ENCODE measurements around the gene GPR12. TPM values are rescaled to one million over a fixed set of nuclear protein-coding genes. Genes with fewer than 3 reads are reported as not detected.

The GPR12 gene, protein sequence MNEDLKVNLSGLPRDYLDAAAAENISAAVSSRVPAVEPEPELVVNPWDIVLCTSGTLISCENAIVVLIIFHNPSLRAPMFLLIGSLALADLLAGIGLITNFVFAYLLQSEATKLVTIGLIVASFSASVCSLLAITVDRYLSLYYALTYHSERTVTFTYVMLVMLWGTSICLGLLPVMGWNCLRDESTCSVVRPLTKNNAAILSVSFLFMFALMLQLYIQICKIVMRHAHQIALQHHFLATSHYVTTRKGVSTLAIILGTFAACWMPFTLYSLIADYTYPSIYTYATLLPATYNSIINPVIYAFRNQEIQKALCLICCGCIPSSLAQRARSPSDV
- not detected for total RNA-seq

GRCh38 chr13:26759907-26760831 lies at the start of gene GPR12:
GPR12 (minus strand) TSS chr13:26760786; CDS start chr13:26759827, 959 bp downstream.
- ChIA-PET CTCF (no interaction called here), POLR2A (no interaction called here)

GRCh38 chr13:26810095-26810494 lies 49.5 kb upstream of the GPR12 start:
- ChIA-PET CTCF (no interaction called here), POLR2A (interaction anchor here (0.5 kb wide), 1 partner anchor 188 kb away, joined by 5 read pairs; no protein-coding TSS in a partner anchor)

GRCh38 chr13:26806891-26807290 lies 46.3 kb upstream of the GPR12 start:
- ChIA-PET CTCF (no interaction called here), POLR2A (no interaction called here)

GRCh38 chr13:26787961-26788360 lies 27.4 kb upstream of the GPR12 start:
- ChIA-PET POLR2A (no interaction called here), CTCF (interaction anchor here (1.7 kb wide), 1 partner anchor 82 kb away, joined by 4 read pairs; no protein-coding TSS in a partner anchor)

DNA sequence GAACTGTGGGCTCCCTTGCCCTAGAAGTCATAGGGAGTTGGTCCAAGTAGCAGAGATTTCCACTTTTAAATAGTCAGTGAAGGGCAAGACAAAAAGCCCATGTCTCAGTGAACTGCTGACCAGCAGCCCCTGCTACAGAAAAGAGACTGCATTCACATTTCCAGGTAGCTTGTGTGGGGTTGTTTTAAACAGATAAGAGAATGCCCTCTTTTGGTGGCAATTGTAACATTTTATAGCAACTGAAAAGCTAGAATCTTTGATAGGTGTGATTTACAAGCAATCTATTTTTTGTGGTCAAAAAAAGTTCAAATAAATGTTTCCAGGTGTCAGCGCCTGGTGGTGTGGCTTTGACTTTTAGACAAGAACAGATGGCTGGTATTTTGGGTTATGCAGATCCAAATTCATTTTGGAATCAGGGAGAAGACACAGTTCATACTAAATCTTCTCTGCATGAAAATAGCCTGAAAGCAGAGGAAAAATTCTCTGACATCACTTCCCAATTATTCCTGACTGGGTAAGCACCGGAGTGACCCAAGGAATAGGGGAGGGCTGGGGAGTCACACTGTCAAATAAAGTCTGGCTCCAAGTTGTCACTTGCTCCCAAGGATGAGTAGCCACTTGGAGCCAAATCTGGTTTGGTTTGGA lies 26.2 kb upstream of the GPR12 start:
- CTCF ChIA-PET = interaction anchor here (1.7 kb wide), 1 partner anchor 81 kb away, joined by 4 read pairs; no protein-coding TSS in a partner anchor

GRCh38 chr13:26785838-26786630 lies 25.4 kb upstream of the GPR12 start:
- ChIA-PET POLR2A (no interaction called here), CTCF (interaction anchor here (1.4 kb wide), 1 partner anchor 88 kb away, joined by 3 read pairs; no protein-coding TSS in a partner anchor)

More for the DNA sequence above, 26.2 kb upstream of the GPR12 start:
- POLR2A ChIA-PET = no interaction called here

DNA sequence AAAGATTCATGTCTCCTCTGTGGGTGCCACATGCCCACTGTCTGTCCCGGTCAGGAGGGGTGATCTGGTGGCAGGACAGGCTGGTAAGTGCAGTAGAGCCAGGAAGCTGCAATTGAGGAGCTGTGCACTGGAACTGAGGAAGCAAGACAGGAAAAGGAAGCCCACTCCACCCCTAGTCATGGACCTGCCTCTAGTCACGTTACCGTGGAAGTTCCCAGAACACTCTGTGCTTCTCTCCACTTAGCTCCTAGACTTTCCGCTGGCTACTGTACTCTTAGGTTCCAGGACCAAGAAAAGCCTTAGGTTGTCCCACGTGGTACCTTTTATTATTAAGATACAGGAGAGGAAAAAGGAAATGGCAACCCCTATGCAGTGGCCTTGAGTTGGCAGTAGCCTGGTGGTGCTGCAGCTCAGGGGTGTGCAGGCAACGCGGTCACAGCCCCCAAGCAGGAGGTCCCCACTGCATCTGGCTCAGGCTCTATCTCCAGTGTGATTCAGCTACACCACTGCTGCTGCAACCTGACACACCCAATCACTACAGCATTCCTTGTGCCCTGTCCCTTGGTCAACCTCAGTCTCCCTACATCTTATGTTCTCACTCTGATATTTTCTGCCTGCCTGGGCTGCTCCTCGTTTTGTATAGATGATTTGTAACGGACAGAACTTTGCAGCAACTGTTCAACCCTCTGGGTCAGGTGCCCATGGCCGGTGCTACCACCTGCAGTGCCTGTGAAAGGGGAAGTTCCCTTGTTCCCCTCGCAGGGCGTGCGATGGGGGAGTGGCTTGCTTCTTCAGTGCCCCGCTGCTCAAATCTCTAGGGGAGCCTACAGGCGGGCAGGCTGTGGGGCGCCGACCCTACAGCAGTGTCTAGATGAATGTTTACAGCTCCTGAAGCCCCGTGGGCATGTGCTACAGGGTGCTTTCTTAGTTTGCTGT lies 24.4 kb upstream of the GPR12 start:
- ChIA-PET CTCF (interaction anchor here (1.4 kb wide), 1 partner anchor 87 kb away, joined by 3 read pairs; no protein-coding TSS in a partner anchor), POLR2A (interaction anchor here (0.6 kb wide), 1 partner anchor 423 kb away, joined by 3 read pairs; no protein-coding TSS in a partner anchor)

DNA sequence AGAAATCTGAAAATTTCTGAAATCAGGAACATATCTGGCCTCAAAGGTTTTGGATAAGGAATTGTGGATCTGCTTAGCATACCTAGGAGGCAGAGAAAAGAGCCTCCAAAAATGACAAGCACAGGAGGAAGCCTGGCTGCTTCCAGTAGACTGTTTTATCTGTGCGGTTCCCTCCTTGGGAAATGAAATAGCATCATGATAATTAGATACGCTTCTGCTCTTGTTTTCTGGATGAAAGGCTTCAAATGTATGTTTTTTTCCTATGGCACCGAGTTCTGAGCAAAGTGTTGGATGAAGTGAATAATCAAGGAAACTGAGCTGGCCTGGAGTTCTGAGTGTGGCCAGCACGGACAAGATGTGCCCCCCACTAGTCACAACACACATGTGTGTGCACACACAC lies 19.8 kb upstream of the GPR12 start:
- ChIA-PET POLR2A (no interaction called here), CTCF (no interaction called here)

GRCh38 chr13:26779321-26779720 lies 18.7 kb upstream of the GPR12 start:
- CTCF ChIA-PET = no interaction called here
- POLR2A ChIA-PET = no interaction called here

- ChIA-PET CTCF (no interaction called here), POLR2A (no interaction called here)
Measured at GRCh38 chr13:26772531-26772930, 11.9 kb upstream of the GPR12 start.

- CTCF ChIA-PET = no interaction called here
- POLR2A ChIA-PET = no interaction called here
Measured at GRCh38 chr13:26771796-26772195, 11.2 kb upstream of the GPR12 start.

DNA sequence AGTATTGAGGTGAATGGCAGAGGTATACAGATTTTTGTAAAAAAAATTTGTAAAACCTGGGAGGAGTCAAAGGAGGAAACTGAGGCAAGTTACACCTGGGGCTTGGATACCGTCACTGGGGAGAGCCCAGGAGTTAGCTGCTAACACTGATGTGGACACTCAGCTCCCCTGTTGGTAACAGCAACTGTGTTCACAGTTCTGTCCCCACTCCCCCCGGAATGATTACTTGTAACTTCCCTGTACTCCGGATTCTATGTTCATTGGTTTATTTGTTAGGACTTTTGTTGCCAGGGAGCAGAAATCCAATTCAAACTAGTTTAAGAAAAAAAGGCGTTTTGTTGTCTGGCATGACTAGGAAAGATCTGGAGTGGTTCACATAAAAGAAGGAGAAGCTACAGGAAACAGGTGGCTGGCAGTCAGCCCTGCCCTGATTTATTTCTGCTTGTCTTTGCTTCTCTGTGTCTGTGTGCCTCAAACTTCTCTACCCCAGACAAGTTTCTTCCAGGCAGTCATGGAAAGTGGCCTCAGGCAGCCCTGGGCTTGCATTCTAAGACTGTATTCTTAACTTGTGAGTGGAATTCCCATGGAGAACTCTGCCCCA lies 2.3 kb upstream of the GPR12 start:
- CTCF ChIA-PET = no interaction called here

DNA sequence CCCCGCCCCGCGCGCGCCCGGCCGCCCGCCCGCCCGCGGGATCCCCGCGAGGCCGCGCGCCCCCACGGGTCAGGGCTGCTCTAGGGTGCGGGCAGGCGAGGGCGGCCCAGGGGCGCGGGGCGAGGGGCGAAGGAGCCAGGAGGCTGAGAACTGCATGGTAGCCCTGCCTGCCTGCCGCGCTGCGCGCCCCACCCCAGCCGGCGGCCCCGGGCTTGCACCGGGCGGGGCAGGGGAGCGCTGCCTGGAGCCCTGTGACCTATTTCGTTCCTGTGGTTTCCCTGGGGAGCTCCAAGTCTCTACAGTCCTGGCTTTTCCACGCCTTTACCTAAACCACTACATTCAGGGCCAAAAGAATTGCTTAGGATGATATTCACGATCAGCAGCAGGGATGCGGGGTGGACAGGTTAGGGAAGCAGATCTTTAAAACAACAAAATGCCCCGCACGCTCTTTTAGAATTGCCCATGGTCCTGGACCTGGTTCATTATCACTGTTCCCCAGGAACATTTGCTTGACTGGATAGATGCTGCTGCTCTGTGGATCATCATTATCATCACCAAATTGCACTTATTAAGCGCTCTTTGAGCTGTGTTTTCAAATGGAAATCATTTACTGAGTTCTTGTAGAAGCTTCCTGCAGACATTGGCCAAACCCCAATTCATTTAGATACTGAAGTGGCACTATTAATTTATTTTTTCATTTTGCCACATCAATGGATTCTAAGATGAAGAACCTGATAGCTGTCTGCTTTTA lies 421 bp upstream of the GPR12 start:
- ChIA-PET POLR2A (no interaction called here), CTCF (interaction anchor here (1.2 kb wide), 1 partner anchor 62 kb away, joined by 3 read pairs; no protein-coding TSS in a partner anchor)

More for the DNA sequence above, 2.3 kb upstream of the GPR12 start:
- POLR2A ChIA-PET = no interaction called here

GRCh38 chr13:26759249-26759906 lies 1.2 kb downstream of the GPR12 start:
- ChIA-PET CTCF (no interaction called here), POLR2A (no interaction called here)

DNA sequence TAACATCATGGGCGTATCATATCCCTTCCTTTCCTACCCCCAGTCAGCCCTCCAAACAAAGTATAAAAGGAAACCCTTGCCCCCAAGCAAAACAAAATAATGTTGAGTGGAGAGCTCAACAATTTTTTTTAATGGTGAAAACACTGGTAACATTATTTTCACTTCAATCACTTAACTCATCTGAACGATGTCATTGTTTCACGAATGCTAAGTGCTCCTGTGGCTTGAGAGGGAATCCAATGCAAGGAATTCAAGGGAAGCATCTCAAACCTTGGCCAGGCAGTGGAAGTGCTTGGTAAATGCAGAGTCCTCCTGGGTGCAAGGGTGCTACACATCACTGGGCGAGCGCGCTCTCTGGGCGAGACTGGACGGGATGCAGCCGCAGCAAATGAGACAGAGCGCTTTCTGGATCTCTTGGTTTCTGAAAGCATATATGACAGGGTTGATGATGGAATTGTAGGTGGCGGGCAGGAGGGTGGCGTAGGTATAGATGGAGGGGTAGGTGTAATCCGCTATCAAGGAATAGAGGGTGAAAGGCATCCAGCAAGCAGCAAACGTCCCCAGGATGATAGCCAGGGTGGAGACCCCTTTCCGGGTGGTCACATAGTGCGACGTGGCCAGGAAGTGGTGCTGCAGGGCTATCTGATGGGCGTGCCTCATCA lies 2.0 kb downstream of the GPR12 start:
- ChIA-PET POLR2A (no interaction called here), CTCF (no interaction called here)

DNA sequence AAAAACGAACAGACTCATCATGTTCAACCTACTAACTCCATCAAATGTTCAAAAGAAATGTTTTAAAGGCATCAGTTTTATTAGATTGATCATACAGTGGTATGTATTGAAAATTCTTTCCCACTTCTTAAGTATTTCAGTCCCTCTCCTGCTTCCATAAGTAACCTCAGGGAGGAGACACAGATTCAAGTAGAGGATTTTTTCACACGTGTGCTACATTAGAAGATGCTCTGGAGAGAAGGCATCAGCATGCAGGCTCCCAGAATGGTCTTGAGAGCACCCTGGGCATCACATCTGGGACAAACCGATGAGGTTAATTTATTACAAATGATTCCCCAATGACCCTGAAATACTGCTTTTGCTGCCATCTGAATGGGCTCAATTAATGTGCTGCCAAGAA lies 3.6 kb downstream of the GPR12 start:
- POLR2A ChIA-PET = no interaction called here
- CTCF ChIA-PET = no interaction called here
